Caco-2 (cell line): ENCODE results near the gene PLCH1. TPM values are rescaled to one million over a fixed set of nuclear protein-coding genes. Genes with fewer than 3 reads are reported as not detected.
"Not testable (repeated sequence)": the region's sequence is repeated elsewhere in the genome, so short reads cannot be mapped to it uniquely, and the experiment has no call there.

Experiments used
- BruUV-seq: library from RNA; stranded (reverse); fragments of 400-500 nt; replicated peaks from 2 replicates; lab custom pipeline; 2021; lab: Mats Ljungman, UMichigan
- CTCF ChIA-PET: fragments of 300-600 bp; sonication (Branson Sonifier 250); formaldehyde crosslinking; loops from one replicate; lab custom pipeline; 2022; ENCODE audit warnings: antibody characterized with exemption; lab: Charles Lee
- POLR2A ChIA-PET: fragments of 300-600 bp; sonication (Branson Sonifier 250); formaldehyde crosslinking; loops from one replicate; lab custom pipeline; 2022; ENCODE audit warnings: antibody characterized with exemption; lab: Charles Lee
- DNase-seq, 2 experiments: peaks; one replicate each; pipeline versions ENCODE4 v3.0.0 to v3.0.0-alpha.2; 2020 to 2022
- H3K27me3 ChIP-seq: replicated peaks from 2 replicates; pipeline ENCODE4 v1.6.0; 2011; ENCODE audit warnings: low read length; ENCODE audit not compliant: control insufficient read depth, insufficient read depth
- H3K36me3 ChIP-seq: 2 replicates; pipeline ENCODE4 v1.5.1; 2011; ENCODE audit warnings: low read length; ENCODE audit not compliant: control insufficient read depth, insufficient read depth
- H3K4me1 ChIP-seq: fragments of 250-450 bp; sonication (Bioruptor Pico); 2 replicates; pipeline ENCODE4 v1.5.1; 2020; ENCODE audit warnings: mild to moderate bottlenecking
- H3K4me3 ChIP-seq: 2 replicates; pipeline ENCODE4 v1.5.1; 2011; ENCODE audit warnings: low read depth, mild to moderate bottlenecking, control low read depth, low read length
- H3K9me3 ChIP-seq: fragments of 250-450 bp; sonication (Bioruptor Pico); 2 replicates; pipeline ENCODE4 v1.5.1; 2020; ENCODE audit warnings: mild to moderate bottlenecking, moderate library complexity
- H3K27ac Mint-ChIP-seq: one replicate; pipeline ENCODE4 v1.8.0; 2022; ENCODE audit warnings: mixed read lengths; ENCODE audit not compliant: unreplicated experiment
- H3K27me3 Mint-ChIP-seq: one replicate; pipeline ENCODE4 v1.8.0; 2022; ENCODE audit warnings: mixed read lengths; ENCODE audit not compliant: insufficient read depth, unreplicated experiment
- H3K36me3 Mint-ChIP-seq: one replicate; pipeline ENCODE4 v1.8.0; 2022; ENCODE audit warnings: mild to moderate bottlenecking, mixed read lengths; ENCODE audit not compliant: insufficient read depth, unreplicated experiment
- H3K4me1 Mint-ChIP-seq: one replicate; pipeline ENCODE4 v1.8.0; 2022; ENCODE audit warnings: low read depth, mixed read lengths; ENCODE audit not compliant: unreplicated experiment
- H3K4me3 Mint-ChIP-seq: one replicate; pipeline ENCODE4 v1.8.0; 2022; ENCODE audit warnings: mild to moderate bottlenecking, moderate library complexity, mixed read lengths; ENCODE audit not compliant: unreplicated experiment
- H3K9me3 Mint-ChIP-seq: one replicate; pipeline ENCODE4 v1.8.0; 2022; ENCODE audit warnings: mixed read lengths; ENCODE audit not compliant: unreplicated experiment
- CTCF ChIP-seq, 2 experiments: fragments of 200-600 bp in 1 of 2; IDR thresholded peaks; 1 replicate in 1 of 2; 2 replicates in 1 of 2; pipeline versions ENCODE4 v1.5.1 to v1.8.0; 2011 to 2022; ENCODE audit warnings: antibody characterized with exemption in 1 of 2, control low read depth in 1 of 2, inconsistent platforms in 1 of 2, low read depth in 1 of 2, low read length in 1 of 2, mild to moderate bottlenecking in 1 of 2, moderate library complexity in 1 of 2; ENCODE audit not compliant: insufficient read depth in 1 of 2, severe bottlenecking in 1 of 2, unreplicated experiment in 1 of 2
- intact Hi-C: fragments of 100-400 bp; cut with micrococcal nuclease; formaldehyde crosslinking; loops from one replicate; pipeline ENCODE4 v1.10.0; 2022; ENCODE audit not compliant: unreplicated experiment
- total RNA-seq: library from RNA; stranded (reverse); gene quantifications from 2 replicates; pipeline ENCODE4 v1.2.3, GENCODE V29; 2022

Gene PLCH1
- total RNA-seq, 1 experiment from 2014 or later, result 3.1 TPM

DNA sequence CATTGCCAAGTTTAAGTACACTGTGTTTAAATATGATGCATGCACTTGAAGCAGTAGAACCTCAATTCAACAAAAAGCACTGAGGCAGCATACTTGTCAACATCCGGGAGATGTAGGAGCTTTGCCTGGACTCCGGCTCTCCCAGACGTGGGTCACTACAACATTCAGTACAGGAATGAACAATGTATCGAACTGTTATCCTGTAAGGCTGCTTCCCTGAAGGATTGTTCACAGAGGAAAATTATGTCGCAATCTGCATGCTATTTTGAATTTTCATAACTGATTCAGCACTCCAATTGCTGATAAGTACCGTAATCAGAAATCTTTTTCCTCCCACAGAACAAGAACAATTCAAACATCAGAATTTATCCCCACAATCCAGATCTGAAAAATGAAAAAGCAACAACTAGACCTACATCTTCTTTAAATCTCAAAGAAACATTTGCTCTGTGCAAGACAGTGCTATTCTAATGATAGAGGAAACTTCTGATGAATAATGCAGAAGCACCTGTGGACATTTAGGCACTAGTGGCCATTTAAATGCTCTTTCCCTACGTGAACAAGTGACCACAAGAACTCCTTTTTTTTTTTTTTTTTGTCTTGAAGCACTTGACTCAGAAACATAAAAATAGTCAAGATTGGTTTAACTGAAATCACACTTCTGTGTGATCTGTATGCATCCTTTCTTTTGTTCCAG is 113.4 kb downstream of the PLCH1 start:
- Histone ChIP-seq H3K36me3 (no peaks in the 10 kb centered on the region), H3K4me1 (no peaks in the 10 kb centered on the region), H3K9me3 (no peaks in the 10 kb centered on the region), H3K4me3 (no peak overlapping the region), H3K27me3 (no peaks in the 10 kb centered on the region)
- Mint-ChIP-seq H3K27ac (no peak overlapping the region), H3K4me3 (no peak overlapping the region), H3K9me3 (no peaks in the 10 kb centered on the region), H3K27me3 (no peaks in the 10 kb centered on the region), H3K36me3 (no peaks in the 10 kb centered on the region), H3K4me1 (no peaks in the 10 kb centered on the region)
- no peak for TF ChIP-seq CTCF (IDR thresholded peaks at IDR 0.05; ENCODE audit: insufficient read depth in 1 of 2, low read depth in 1 of 2, low read length in 1 of 2, severe bottlenecking in 1 of 2, unreplicated experiment in 1 of 2)
- intact Hi-C loops, result no loop called here
- no TSS peak for BruUV-seq
- DNase-seq, result no peak
- CTCF ChIA-PET, result no interaction called here
- POLR2A ChIA-PET, result no interaction called here

DNA sequence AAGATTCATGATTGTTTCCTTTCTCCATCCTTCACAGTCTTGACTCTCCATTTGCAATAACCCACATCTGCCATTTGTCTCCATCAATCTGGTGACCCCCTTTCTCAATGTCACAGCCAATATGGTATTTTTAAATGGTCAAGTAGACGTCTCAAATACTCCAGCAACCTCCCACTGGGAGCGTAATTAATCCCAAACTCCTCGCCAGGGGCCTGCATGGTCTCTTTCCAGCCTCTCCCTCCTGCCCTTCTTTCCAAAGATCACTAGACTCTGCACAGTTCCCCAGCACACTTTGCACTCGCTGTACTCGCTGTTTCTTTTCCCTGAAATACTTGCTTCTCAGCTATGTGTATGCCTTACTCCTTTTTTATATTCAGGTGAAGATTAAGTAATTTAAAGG is 115.3 kb downstream of the PLCH1 start:
- no peaks in the 10 kb centered on the region for H3K4me1 ChIP-seq
- Mint-ChIP-seq H3K36me3 (no peaks in the 10 kb centered on the region), H3K4me1 (no peaks in the 10 kb centered on the region), H3K27ac (no peak overlapping the region), H3K4me3 (no peak overlapping the region), H3K9me3 (no peaks in the 10 kb centered on the region), H3K27me3 (no peaks in the 10 kb centered on the region)
- no peak for TF ChIP-seq CTCF (IDR thresholded peaks at IDR 0.05; ENCODE audit: insufficient read depth in 1 of 2, low read depth in 1 of 2, low read length in 1 of 2, severe bottlenecking in 1 of 2, unreplicated experiment in 1 of 2)
- H3K9me3 ChIP-seq, result no peaks in the 10 kb centered on the region
- no TSS peak for BruUV-seq
- H3K4me3 ChIP-seq, result no peak overlapping the region
- intact Hi-C loops, result no loop called here
- ChIA-PET CTCF (no interaction called here), POLR2A (no interaction called here)
- no peaks in the 10 kb centered on the region for H3K36me3 ChIP-seq
- no peak for DNase-seq
- H3K27me3 ChIP-seq, result no peaks in the 10 kb centered on the region

DNA sequence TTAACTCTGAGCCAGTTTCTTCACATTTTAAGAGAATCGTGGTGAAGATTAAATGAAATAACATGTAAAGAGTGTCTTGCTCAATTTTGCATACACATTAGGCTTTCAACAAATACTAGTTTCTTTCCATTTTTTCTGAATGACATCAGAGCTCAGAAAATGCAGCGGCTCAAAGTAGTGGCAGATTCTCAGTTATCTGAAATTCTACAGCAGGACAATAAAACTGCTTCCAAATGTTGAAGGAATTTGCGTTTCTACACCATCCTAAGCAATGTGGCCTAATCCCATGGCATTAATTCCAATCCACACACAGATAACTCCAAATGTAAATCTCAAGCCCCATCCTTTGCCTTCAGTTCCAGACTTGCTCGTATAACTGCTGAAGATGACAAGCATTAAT is 115.8 kb downstream of the PLCH1 start:
- TF ChIP-seq CTCF (IDR thresholded peaks at IDR 0.05; ENCODE audit: insufficient read depth in 1 of 2, low read depth in 1 of 2, low read length in 1 of 2, severe bottlenecking in 1 of 2, unreplicated experiment in 1 of 2), result no peak
- BruUV-seq, result no TSS peak
- no peaks in the 10 kb centered on the region for H3K4me1 ChIP-seq
- CTCF ChIA-PET, result no interaction called here
- H3K36me3 ChIP-seq, result no peaks in the 10 kb centered on the region
- H3K4me3 ChIP-seq, result no peak overlapping the region
- Mint-ChIP-seq H3K36me3 (no peaks in the 10 kb centered on the region), H3K27me3 (no peaks in the 10 kb centered on the region), H3K4me3 (no peak overlapping the region), H3K9me3 (no peaks in the 10 kb centered on the region), H3K27ac (no peak overlapping the region), H3K4me1 (no peaks in the 10 kb centered on the region)
- H3K9me3 ChIP-seq, result no peaks in the 10 kb centered on the region
- intact Hi-C loops, result no loop called here
- no peak for DNase-seq
- H3K27me3 ChIP-seq, result no peaks in the 10 kb centered on the region
- POLR2A ChIA-PET, result no interaction called here

GRCh38 chr3:155622647-155623046 is 122.2 kb downstream of the PLCH1 start:
- CTCF ChIA-PET, H3K36me3 Mint-ChIP-seq, DNase-seq, H3K9me3 Mint-ChIP-seq, H3K27me3 Mint-ChIP-seq, BruUV-seq, POLR2A ChIA-PET, H3K27me3 ChIP-seq, intact Hi-C loops, H3K4me1 ChIP-seq, H3K4me3 ChIP-seq, H3K4me3 Mint-ChIP-seq, H3K4me1 Mint-ChIP-seq, H3K36me3 ChIP-seq, H3K27ac Mint-ChIP-seq, H3K9me3 ChIP-seq: not testable (repeated sequence)

DNA sequence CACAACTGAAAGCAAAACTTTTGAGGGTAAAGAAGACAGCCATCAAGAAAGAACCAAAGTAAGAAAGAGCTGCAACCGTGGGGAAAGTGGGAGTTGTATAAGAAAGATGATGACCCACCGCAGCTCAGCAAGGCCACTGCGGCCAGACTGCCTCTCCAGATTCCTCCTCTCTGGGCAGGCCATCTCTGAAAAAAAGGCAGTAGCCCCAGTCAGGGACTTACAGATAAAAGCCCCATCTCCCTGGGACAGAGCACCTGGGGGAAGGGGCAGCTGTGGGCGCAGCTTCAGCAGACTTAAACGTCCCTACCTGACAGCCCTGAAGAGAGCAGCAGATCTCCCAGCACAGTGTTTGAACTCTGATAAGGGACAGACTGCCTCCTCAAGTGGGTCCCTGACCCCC is 124.3 kb downstream of the PLCH1 start:
- intact Hi-C loops, H3K9me3 ChIP-seq, H3K36me3 Mint-ChIP-seq, H3K27ac Mint-ChIP-seq, H3K27me3 Mint-ChIP-seq, H3K27me3 ChIP-seq, DNase-seq, H3K9me3 Mint-ChIP-seq, CTCF ChIA-PET, BruUV-seq, H3K4me1 ChIP-seq, POLR2A ChIA-PET, H3K4me1 Mint-ChIP-seq, H3K36me3 ChIP-seq, H3K4me3 ChIP-seq, H3K4me3 Mint-ChIP-seq: not testable (repeated sequence)
